GDM1 (cell line): Measurements from ENCODE around the gene CACTIN.

Experiments used
- DNase-seq: peaks from one replicate; lab custom pipeline; 2025; lab: John Stamatoyannopoulos, UW

Gene CACTIN

DNA sequence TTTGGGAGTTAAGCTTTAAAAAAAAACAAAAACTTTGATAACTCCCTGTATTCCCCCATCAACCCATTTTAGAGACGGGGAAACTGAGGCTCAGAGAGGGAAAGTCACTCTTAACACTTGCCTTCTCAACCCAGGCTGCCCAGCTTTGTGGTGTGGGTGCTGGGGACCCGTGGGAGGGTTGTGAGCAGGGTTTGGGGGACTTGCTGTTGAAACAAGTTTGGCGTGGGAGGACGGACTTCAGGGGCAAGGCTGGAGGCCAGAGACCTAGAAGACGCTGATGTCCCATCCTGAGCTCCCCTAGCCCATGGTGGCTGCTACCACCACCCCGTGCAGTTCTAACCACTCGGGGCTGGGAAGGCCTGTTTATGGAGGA is 747 bp upstream of the CACTIN start:
- DNase-seq: no peak

DNA sequence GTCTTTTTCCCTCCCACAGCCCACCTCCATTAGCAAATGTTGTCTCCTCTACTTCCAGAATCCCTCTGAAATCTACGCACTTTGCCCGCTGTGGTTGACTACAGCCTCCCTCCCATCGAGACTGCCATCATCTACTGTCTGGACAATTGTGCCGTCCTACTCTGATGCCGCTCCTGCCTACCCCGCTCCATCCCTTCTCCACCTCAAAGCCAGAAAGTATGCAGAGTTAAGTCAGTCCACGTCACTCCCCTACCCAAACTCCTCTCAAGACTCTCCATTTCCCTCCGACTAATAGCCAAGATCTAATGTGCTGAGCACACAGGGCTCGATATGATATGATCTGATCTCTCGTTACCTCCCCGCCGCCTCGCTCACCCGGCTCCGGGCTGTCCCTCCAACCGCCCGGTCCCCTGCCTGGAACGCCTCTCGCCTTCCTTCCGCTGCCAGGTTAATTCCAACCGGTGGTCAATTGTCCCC is 556 bp downstream of the CACTIN start:
- DNase-seq: no peak

DNA sequence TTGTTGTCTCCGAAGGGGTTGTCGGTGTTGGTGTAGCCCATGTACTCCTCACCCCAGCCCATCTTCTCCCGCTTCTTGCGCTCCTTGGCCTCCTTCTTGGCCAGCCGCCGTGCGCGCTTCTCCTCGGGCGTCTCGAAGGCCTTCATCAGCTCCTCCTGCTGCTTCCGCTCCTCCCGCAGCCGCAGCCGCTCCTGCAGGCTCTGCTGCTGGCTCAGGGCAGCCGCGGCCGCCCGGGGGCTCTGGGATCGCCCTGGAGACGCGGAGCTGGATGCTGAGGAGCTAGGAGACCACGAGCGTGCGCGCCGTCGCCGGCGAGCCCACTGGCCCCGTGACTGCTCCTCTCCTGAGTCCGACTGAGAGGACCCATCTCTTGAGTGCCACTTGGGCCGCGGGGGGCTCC is 2.9 kb downstream of the CACTIN start:
- DNase-seq: no peak

DNA sequence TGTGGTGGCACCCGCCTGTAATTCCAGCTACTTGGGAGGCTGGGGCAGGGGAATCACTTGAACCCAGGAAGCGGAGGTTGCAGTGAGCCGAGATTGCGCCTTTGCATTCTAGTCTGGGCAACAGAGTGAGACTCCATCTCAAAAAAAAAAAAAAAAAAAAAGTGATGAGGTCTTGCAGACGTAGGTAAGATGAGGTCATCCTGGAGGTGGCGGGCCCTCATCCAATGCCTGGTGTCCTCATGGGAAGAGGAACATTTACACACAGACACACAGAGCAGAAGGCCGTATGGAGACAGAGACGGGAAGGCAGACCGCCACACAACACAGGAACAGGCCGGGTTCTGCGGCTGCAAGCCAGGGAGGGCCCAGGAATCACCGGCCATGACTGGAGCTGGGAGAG is 4.4 kb downstream of the CACTIN start:
- no peak for DNase-seq

DNA sequence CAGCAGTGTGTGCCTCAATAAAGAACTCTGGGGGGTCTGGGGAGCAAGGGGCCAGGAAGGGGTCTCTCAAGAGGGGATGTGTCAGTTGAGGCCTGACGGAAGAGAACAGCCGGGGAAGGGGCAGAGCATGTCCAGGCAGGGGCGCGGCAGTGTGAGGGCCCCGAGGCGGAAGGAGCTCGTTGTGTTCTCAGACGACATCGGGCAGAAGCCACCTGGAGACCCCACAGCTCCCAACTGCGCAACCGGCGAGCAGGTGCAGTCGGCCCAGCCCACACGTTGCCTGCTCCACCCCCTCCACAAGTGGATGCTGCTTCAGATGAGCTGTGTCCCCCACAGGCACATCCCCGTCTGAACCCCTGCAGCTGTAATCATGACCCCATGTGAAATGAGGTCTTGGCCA is 4.9 kb downstream of the CACTIN start:
- no peak for DNase-seq

DNA sequence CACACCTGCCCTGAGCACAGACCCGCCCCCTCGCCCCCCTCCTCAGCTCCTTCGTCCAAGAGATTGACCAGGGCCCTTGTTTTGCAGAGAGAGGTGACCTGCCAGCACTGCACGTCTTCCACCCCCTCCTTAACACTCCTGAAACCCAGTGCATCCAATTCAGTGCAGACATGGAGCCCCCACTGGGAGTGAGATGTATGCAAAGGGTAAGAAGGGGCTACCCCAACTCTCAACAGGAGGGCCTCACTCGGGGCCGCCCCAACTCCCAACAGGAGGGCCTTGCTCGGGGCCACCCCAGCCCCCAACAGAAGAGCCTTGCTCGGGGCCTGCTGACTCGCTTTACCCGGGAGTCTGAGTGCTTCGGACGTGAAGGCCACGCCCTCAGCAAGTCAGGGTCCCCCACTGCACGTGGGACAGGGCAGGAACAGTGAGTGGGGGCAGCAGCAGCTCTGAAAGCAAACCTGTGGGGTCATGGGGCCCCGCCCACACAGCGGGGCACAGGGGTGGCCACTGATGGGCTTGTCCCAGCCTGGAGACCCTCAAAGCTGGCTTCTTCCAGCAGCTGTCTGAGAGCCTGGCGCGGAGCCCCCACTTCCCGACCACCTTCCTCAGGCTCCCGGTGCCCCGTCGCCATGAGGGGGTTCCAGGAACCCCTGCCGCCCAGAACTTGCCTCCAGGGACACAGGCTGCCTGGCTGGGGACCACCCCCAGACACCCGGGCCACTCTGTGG is 5.6 kb downstream of the CACTIN start:
- no peak for DNase-seq

DNA sequence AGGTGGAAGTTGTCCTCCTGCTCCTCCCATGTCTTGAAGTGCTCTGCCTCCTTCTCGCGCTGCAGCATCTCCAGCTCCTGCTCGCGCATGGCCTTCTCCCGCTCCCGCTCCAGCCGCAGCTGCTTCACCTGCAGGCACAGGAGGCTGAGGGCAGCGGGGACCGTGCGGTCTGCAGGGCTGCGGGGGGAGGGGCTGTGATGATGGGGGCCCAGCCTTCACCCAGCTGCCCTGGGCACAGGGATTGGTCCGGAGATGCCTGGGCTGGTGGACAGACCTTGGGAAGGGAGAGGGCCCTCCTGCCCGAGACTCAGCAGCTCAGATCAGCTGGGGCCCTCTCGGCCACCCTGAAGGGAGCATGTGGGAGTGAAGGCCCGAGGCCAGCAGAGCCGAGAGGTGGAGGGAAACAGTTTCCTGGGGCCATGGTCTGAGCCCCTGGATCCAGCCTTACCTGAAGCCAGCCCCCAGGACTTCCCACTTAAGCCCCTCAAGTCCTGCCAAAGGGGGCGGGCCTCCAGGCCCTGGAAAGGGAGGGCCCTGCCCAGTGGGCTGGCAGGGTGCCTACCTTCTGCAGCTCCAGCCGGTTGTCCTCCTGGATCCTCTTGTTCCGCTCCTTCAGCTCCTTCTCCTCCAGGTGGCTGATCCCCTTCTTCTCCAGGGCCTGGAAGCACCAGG is 6.3 kb downstream of the CACTIN start:
- no peak for DNase-seq

DNA sequence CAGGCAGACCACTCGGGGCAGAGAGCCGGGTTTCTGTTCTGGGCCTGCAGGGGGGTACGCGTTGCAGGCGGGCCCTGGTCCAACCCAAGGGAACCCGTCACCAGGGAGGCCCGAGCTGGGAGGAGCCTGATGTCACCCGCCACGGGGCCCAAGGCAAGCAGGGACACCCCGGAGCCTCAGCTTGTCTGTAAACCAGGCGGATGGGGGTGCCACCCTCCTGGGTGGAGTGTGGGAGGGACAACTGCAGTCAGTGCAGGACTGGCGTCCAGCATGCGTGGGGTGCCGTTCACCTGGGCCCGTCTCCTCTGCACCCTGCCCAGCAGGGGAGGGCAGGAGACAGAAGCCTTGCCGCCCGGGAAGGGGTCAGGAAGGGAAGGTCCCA is 7.0 kb downstream of the CACTIN start:
- no peak for DNase-seq

DNA sequence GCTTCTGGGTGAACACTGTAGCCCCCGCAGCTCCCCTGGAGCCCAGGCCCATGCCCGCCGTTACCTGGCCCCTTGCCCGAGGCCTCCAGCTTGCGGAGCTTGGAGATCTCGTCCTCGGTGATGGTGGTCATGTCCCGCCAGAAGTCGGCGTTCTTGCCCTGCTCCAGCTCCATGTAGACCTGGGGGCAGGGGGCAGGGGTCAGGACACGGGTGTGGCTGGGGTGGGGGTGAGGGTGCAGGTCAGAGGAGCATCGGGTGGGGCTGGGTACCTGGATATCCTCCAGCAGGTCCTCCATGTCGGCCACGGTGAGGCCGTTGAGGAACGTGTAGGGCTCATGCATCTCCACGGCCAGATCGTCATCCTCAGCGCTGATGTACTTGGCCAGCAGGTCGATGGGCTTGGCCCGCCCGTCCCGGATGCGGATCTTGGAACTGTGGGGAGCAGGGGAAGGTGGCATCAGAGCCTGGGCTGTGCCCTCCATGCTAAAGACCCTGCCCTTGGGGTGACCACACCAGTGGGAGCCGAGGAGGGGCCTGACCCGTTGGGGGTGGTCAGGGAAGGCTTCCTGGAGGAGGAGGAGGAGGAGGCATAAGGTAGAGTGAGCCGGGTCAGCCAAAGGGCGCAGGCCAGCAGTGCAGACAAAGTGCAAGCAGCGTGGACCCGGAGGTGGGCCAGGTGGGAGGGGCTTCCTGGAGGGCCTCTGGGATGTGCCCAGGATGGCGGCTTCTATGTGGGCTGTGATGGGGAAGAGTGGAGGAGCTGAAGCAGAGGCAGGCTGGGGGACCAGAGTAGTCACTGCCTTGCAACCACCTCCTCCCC is 7.6 kb downstream of the CACTIN start:
- DNase-seq: no peak

DNA sequence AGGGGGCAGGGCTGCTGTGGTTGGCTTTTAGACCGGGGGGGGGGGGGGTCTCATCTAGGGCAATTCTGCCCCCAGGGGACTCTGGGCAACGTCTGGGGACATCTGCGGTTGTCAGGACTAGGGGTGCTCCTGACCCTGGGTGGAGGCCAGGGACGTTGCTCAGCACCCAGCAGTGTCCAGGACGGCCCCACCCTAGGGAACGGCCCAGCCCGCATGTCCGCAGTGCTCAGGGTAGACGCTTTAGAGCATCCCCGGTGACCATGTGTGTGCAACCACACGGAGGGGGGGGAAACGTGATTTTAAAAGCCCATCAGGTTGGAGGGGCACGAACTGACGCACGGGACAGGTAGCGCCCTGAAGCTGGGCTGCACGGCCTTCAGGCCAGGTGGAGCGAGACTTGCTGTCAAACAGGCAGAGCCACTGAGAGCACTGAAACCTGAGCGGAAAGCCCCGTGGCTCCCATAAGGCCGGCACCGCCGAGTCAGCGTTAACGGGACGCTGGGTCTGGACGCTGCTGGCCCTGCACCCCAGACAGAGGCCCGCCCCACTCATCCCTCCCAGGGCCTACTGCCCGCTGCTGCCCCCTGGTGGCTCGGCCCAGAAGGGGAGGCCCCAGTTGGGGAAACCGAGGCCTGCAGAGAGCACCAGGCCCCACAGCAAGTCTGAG is 8.3 kb downstream of the CACTIN start:
- peak; percentile 15 for DNase-seq

DNA sequence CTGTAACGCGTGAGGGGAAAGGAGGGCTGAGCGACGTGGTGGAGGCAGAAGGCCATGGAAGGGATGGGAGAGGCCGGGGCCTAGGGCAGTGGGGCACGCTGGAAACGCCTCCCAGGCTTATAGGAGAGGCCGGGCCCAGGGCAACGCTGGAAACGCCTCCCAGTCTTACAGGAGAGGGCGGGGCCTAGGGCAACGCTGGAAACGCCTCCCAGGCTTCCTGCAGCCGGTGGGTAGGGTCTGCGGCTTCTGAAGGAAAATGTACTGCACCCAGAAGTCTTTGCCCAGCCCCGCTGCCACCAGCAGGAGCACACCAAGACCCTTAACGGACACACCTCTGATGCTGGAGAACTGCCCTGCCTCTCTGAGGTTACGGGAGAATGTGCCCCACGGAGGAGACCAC is 9.1 kb downstream of the CACTIN start:
- peak; percentile 71 for DNase-seq

DNA sequence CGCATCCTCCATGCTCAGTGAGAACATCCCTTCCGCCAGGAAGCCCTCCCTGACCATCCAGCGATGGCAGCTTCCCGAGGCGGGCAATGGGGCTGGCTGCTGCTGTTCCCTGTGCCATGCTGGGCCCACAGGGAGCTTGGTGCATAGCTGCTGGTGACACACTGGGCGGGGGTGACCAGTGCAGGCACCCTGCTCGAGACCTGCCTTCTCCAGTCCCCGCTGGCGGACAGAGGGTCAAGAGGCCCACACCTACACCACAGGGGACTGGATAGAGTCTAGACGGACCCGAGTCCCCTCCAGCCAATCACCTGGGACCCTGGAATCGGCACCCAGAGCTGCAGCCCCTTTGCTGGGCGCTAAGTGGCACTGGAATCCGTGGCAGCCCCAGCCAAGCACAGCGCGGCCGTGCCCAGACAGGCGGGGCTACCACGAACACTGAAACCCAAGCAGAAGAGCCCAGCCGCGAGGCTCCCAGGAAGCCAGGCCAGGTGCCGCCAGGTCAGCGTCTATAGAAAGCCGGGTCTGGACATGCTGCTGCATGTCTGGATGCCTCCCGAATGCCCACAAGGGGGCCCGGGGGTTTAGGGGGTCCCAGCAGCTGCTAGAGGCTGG is 11.0 kb downstream of the CACTIN start:
- no peak for DNase-seq

DNA sequence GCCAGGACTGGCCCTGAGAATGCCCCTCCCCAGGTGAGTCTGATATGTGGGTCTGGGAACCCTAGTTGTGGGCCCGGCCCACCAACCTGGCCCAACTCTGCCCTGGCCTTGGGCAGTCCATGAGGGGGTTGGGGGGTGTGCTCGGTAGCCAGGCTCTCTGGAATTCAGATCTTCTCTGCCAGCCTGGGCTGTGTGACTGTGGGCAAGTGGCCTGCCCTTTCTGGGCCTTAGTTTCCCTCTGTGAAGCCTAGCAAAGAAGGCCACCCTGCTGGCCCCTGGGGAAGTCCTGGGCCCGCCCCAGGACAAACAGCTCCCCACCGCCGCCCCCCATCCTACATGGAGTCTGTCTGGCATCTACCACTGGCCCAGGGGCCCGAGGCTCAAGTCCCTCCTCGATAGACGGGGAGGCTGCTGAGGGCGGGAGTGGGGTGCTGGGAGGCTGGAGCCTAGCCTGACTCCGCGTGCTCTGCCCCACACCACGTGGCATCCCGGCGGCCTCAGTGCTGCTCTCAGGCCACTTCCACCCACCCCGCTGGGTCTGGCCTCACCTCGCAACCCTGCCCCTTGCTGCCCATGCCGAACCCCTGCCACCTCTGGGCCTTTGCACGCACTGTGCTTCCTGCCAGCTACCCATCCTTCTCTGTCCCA is 11.6 kb downstream of the CACTIN start:
- DNase-seq: no peak

DNA sequence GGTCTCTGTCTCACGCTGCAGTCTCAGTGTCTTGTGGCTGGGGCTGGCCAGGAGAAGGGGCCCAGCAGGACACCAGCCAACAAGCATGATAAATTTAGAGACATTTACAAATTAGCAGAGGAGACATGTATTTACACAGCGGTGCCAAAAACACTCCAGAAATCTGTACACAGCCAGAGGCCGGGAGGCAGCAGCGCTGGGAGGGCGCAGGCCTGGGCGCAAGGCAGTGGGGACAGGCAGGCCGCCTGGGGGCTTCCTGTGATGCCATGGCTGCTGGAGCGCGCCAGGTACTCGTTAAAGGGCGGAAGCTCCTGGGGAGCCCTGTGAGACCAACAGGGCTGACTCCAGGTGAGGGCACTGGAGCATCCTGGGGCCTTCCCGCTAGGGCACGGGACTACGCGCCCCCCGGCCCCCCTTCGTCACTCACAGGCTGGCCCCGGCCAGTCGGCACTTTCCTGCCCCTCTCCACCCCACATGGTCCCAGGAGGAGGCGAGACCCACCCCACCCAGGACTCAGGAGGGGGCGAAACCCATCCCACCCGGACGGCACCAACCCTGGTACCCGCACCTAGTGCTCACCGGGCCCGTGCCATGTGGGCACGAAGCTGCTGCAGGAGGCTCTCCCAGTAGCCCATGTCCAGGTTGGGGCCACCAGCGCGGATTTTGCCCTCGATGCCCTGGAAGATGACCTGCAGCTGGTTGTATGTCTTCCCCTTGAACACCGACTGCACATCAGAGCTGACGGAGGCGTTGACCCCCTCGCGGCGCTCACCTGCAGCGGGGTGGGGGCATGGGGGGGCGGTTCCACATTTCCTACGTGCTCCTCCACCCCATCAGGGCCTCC is 12.6 kb downstream of the CACTIN start:
- DNase-seq: no peak

DNA sequence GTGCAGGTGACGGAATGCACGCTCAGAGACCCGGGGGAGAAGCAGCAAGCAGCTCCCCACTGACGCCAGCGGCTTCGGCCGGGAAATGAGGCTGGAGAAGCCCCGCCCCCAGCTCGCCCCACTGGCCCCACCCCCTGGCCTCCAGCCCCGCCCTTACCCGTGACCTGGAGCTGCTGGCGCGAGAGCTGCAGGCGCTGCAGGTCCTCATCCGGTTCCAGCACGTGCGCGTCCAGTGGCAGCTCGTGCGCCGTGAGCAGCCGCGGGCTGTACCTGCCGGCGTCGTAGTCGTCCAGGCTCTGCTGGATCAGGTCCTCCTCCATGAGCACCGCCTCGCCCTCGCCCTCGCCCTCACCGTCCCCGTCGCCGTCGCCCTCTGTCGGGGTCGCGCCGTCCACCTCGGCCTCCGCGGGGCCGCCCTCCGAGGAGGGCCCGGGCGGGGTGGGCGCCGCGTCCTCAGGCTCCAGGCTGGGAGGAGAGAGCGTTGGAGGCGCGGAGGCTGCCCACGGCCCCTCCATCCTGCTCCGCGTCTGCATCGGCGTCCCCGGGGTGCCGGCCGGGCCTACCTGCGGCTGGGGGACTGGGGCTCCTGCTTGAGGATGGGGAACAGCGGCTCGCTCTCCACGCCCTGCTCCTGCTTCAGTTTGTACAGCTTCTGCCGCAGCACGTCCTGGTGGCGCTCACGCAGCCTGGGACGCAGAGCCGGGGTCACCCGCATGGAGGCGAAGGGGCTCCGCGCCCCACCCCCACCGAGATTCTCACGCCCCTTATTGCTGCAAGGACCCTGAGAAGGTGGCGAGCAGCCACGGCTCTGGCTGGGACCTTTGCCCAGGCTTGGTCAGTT is 13.5 kb downstream of the CACTIN start:
- DNase-seq: no peak

DNA sequence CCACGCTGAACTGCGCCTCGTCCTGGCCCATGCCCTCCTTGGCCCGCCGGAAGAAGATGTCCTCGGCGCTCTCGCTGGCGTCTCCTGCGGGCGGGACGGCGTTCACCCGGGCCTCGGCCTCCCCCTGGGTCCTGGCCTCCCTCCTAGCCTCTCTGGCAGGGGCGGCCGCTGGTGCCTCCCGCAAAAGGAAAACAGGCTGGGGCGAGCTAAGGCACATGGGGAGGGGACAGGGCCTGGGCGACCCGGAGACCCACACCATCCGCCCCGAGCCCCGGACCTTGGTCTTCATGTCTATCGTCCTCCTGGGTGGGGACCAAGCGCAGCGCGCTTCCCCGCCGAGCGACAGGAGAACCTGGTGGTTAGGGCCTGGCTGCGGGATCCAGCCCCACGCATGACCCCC is 14.3 kb downstream of the CACTIN start:
- DNase-seq: no peak

DNA sequence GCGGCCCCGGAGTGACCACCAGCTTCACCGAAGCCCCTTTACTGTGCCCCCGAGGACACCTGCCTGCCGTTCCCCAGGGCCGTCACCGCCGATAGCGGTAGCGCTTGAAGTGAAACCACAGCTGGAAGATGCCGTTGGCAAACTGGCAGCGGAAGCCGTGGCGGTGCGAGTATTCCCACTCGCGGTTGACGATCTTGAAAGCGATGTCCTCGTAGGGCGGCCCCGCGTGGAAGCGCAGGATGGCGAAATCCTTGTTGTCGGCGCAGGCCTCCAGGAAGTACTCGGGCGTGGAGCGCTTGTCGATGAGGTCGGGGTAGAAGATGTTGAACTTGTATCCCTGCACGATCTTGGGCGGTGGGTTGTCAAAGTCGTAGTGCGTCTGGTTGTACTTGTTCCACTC is 14.7 kb downstream of the CACTIN start:
- DNase-seq: no peak

DNA sequence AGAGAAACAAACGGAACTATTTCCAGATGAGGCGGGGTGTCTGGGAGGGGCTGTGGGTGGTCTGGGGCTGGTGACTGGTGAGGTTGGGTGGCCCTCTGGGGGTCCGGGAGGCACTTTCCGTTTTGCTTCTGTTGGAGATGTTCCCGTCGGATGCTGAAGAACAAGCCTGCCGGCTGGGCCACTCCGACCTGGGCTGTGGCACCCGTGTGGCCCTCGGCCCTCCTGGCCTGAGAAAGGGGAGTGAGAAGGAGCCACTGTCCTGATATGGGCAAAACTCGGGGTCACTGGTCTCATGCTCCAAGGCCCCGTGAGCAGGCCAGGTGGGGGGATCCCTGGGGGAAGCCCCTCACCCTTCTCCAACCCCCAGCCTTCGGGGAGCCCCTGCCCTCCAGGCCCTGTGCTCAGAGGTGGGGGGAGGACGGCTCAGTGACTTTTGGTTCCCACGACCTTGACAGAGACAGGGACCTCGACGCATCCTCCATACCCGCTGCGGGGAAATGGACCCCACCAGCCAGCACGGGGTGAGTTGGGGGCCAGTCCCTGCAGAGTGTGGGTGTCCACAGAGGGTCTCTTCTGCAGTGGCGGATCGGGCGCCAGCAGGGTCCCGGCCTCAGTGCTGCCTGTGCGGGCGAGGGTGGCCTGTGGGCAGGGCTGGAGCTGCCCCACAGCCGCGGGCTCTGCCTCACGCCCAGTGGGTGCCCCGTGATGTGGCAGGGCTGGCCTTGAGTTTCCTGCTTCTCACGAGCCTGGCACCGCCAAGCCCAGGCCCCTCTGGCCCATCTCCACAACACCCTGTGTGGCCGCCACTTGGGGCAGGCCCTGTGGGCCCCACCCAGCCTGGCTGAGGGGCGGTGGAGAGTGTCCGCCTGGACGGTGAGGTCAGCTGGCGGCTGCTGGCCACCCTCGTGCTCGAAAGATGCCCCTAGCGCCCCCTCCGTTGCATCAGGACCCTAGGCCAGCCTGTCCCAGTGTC is 15.6 kb downstream of the CACTIN start:
- no peak for DNase-seq
